DMS153 treated with DMSO at 0.1 percent for 48 hours (cell line): ENCODE data around the gene KHK.

Experiments used
- DNase-seq: peaks from one replicate; lab custom pipeline; 2025; ENCODE audit not compliant: unreplicated experiment; lab: John Stamatoyannopoulos, UW

Gene KHK

DNA sequence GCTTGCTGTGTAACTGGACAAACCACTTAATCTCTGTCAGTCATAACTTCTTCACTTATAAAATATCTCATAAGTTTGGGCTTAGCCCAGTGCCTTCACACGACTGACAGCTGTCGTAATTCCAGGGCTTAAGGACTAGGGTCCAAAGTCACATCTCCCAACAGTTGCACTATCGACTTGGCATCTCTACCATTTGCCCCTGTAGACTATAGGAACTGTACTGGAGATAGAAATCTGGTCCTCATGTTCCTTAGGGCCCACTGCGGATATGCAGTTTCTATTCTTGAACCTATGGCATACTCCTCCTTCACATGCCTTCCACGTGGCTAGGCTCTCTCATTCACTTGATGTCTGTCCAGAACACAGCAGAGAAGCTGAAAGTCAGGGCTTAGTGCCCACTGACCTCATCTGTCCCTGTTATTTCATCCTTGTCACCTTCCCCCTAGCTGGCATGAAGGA is 39.7 kb downstream of the KHK start:
- DNase-seq = no peak

DNA sequence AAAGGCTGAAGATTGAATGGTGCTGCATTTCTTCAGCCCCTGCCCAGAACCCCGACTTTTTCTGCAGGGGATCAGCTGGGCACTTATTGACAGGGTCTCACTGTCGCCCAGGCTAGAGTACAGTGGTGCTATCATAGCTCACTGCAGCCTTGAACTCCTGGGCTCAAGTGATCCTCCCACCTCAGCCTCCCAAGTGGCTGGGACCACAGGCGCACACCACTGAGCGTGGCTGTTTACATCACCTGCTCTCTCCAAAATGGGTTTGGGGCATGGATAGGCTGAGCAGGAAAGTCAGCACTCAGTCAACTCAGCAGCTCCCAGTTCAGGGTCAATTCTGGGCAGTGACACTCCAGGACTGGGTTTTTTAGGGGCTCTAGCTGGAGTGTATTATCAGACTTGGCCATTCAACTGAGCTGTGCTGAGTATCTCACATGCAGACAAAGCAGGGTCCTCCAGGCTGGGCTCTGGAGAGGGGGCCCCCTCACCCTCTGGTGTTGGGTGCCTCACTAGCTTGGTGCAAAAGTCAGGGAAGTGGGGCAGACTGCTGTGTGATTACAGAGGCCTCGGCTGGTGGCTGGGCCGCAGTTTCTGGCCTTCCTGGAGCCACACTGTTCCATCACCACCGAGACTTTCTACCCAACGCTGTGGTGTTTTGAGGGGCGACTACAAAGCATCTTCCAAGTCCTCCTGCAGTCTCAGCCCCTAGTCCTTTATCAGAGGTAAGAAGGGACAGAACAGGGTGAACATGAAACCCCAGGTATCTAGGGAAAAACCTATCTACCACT is 41.5 kb downstream of the KHK start:
- no peak for DNase-seq

DNA sequence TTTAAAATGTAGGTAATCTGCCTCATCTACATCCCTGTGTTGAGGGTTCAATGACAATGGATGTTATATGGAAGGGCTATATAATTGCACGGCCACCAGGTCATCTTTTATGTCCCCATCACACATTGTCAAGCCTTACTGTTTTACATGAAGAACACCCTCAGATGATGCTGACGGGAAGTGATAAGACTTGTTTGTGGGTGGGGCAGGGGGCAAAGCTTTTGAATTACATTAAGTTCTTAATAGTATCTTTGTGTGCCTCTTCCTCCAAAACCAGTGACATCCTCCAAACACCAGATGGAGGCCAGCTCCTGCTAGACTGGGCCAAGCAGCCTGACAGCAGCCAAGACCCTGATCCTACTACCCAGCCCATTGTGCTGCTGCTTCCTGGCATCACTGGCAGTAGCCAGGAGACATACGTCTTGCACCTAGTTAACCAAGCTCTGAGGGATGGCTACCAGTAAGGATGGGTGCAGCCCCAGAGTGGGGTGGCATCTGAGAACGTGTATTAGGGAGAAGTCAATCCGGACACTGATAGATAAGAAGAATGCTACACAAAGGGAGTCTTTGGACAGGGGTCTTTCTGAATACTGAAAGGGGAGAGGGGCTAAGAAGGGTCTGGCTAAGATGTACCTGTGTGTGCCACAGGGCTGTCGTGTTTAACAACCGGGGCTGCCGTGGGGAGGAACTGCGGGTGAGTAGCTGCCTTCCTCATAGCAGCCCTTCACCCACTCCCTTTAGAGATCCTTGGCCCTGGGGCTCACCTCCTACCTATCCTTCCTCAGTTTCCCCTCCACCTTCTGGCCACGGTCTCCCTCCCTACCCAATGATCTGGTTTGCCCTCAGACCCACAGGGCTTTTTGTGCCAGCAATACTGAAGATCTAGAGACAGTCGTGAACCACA is 42.3 kb downstream of the KHK start:
- no peak for DNase-seq

DNA sequence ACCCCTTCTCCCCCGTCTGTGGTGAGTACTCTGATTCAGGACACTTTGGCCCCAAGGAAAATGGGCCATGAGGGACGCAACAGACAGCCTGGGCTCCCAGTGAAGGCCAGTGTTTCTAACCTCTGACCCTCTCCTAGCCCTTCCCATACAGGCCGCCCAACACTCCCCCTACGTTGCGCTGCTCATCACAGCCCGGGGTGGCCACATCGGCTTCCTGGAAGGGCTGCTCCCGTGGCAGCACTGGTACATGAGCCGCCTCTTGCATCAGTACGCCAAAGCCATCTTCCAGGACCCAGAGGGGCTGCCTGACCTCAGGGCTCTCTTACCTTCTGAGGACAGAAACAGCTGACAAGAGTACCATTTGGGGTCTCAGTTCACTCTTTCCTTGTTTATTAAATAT is 43.8 kb downstream of the KHK start:
- no peak for DNase-seq

DNA sequence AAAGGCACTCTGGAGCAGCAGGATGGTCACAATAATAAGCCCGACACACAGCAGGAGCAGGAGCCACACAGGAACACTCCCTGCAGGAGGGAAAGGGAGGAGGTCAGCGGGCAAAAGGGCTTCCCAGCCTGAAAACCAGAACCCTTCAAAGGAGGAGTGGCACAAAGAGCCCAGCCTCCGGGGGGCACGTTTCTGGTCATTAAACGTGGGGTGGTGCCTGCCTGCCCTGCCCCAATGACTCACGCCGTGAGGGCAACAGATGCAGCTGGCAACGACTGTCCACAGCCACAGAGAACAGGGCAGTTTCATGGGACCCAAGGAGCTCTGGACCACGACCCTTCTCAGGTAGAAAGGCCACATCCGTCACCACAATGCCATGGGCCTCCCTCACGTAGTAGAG is 44.9 kb downstream of the KHK start:
- DNase-seq = no peak

DNA sequence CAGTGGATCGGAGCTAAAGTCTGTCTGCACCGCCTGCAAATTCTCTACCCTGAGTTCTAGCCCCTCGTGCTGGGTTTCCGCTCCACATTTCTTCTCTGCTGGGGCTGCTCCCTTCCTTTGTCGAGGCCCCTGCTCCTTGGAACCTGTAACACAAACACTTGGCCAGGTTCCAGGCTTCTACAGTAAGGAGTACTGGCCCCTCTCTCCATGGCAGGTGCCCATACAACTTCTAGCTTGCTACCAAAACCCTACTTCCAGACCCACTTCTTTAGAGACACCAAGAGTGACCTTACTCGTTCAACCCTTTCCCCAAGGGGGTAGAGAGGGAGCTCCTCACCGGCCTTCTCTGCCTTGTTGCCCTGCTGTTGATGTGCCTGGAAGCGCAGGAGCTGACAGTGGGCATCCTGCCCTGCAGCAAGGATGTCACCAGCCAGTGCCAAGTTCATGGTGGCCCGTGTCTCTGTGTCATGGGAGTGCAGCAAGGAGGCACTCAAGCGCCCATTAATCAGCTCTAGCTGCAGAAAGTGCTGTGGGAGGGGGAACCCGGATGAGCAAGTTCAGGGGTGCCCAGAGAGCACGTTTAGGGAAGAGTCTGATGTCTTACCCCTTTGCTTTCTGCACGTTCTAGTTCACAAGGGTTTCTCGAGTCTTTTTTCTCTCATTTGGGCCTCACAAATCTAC is 46.8 kb downstream of the KHK start:
- DNase-seq = no peak

DNA sequence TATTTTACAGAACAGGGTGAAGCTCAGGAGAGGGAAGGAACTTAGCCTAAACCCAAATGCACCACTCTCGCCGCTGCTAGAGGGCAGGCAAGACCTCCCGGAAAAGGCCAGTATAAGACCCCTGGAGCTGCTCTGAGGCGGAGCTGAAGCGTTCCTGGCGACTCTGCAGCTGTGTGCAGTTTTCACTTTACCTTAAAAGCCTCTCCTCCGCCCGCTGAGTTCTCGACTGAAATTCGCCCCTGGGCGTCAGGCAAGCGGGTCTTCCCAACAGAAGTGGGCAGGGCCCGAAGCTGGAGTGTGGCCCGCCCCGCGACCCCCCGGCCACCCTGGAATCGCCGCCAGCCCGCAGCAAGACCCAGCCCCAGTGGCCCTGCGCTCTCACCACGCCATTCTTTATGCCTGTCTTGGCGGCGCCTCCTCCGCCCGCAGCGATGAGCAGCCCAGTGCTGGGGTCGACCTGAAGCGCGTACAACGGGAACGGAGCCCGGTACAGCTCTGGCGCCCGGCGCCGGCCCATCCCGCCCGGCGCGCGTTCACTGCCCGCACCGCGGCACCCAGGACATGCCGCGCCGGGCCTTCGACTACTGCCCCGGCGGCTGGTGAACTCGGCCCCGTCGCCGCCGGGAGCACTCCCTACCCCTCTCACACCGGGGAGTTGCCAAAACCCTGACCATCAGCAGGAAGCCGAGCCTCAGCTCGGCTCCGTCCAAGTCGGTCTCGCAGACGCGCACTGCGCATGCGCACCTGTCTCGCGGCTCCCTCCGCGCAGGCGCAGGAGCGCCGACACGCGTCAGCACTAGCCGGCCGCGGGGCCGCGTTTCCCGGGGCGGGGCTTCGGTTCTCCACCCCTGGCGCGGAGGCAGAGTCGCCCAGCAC is 47.6 kb downstream of the KHK start, which contains the start of gene PREB:
PREB (minus strand) TSS at position 732 of the 876 bp plus-strand sequence; CDS start at position 517, 215 bp downstream.
- DNase-seq = peak; percentile 91

DNA sequence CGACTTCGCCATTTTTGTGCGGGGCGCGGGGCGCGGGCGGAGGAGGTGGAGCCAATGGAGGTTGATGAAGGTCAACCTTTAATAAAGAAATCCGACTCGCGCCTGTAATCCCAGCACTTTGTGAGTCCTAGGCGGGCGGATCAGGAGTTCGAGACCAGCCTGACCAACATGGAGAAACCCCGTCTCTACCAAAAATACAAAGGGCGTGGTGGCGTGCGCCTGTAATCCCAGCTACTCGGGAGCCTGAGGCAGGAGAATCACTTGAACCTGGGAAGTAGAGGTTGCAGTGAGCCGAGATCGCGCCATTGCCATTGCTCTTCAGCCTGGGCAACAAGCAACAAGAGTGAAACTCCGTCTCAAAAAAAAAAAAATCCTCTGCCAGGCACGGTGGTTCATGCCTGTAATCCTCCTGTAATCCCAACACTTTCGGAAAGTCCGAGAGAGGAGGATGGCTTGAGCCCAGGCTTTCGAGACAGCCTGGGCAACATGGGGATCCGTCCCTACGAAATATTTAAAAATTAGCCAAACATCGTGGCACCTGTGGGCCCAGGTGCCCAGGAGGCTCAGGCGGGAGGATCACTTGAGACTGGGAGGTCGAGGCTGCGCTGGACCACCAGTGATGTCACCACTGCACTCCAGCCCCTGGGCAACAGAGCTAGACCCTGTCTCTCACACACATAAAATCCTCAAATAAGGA is 48.4 kb downstream of the KHK start:
- no peak for DNase-seq

DNA sequence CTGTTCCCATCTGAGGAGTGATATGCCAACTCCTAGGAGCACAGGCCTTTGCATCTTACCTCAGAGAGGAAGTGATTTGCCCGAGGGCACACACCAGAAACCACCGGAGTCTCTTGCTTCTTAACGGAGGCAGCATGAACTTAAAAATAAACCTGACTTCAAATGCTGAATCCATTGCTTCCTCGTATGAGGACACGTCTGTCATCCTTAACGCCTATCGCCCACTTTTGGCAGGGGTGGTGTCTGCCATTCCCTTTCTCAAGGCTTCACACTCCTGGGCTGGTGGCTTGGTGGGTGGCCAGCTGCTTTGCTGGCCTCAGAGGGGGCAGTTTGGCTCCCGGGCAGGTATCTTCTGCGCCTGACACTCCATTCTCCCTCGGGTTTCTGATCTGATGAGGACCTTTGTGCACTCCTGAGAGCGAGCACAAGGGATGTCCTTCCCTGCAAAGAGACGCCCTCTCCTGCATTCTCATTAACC is 48.9 kb downstream of the KHK start:
- DNase-seq = no peak

DNA sequence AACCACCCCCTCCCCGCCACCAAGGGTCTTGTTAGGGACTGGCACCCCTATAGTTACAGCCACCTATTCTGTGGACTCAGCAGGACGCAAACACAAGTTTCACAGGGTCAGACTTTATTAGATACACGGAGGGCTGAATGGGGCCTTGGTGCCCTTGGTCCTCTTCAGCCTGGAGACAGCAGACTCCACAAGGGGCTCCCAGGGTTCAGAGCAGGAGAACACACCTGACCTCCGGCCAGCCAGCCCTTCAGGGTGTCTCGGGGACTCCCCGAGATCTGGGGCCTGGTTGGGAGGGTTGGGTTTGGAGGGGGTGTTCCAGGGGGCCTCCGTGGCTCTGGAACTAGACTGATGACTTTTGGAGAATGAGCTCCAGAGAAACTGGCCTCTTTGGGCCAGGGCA is 50.2 kb downstream of the KHK start:
- DNase-seq = no peak

DNA sequence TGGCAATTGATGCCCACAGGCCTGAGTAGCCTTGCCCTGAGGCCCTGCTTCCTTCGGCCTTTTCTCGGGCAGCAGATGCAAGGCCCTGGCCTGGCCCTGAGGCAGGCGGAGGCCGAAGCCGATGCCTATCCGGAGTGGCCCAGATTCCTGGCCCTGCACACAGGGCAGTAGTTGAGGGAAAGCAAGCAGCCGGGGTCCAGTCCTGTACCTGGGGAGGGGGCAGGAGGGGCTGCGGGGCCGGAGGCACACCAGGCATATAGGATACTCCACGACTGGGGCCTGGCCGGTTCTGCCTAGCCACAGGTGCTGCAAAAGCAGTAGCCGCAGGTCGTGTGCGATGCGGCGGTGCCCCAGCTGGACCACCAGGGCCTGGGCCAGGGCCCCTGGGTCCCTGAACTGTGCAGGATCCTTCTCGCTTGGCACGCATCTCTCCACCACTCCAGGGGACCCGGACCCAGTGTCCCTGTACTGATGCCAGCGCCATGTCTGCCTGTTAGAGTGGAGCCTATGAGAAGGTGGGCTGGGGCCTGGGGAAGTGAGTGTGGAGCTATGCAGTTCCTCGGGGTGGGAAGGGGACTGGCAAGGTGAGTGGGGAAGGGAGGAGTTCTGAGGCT is 50.9 kb downstream of the KHK start:
- DNase-seq = no peak

DNA sequence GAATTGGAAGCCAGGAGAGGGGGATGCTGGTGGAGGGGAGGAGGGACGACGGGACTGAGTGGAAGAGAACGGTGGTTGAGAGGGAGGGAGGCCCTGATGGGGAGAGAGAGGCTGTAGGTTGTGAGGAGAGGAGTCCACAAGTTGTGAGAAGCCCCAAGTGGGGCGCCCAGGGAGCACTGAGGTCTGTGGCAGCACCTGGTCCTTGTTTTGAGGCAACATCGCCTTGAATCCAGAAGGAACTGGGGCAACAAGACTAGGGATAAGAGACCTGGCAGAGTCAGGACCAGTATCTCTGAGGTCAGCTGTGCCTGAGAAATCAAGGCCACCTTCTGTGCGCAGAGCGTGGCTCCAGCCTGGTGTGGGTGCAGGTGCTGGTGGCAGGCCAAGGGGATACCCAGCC is 51.5 kb downstream of the KHK start:
- no peak for DNase-seq

DNA sequence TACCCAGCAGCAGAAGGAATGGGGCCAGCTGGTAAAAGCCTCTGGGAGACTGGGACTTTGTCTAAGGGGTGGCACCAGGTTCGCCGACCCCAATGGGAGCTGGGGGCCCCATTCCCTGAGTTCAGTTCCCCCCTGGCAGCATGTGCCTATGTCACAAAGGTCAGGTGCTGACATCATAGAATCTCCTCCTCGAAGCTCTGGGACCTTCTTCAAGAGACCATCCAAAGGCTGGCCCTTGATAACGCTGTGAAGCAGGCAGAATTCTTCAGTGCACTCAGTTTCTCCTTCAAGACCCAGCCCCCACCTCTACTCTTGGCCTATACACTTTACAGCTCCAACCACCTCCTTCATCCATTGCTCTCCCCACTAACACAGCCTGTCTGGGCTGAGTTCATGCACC is 52.7 kb downstream of the KHK start, which contains the start of gene PRR30:
PRR30 (minus strand) TSS at position 101 of the 400 bp plus-strand sequence. CDS start 1,081 bp downstream, outside the sequence.
- DNase-seq = no peak

DNA sequence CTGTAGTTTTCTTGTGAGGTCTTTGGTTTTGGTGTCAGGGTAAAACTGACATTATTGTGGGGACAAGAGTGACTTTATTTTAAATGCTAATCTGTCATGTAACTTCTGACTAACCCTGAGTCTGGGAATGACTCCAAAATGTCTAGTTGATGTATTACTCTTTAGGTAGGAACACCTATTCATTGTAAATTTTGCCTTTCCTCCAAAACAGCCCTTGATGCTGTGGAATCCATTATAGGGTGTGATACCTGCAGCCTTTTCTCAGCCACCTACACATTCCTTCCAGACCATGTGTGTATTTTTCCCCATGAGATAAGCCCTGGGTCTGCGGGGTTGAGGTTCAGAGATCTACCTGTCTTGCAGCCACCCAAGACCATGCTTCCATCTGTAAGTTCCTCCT is 56.7 kb downstream of the KHK start:
- no peak for DNase-seq

DNA sequence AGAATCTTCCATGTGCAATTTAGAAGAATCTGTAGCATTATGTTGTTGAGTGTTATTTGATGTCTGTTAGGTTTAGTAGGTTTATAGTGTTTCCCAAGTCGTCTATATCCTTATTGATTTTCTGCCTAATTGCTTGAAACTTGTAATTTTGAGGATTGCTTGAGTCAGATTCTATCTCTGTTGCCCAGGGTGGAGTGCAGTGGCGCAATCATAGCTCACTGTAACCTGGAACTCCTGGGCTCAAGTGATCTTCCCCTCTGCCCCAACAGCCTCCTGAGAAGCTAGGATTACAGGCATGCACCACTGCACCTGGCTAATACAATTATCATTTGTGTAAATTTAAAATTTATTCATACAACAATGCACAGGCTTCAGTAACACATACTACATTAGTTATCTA is 59.1 kb downstream of the KHK start:
- DNase-seq = no peak

DNA sequence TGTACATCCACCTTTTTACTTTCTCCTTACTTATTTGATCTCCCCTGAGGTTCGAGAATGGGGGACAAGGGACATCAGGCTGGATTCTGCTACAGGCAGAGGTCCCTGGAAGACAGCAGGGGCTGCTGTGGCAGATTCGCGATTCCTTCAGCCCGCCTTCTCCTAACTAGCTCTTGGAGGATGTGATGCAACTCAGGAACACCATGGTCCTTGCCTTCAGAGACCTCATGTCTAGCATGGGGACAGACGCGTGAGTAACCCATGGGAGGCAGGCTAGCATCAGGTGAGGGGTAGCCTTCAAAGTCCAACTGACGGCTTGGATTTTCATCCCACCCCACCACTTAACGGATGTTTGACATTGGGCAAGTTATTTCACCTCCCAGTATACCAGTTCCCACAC is 61.4 kb downstream of the KHK start:
- no peak for DNase-seq

DNA sequence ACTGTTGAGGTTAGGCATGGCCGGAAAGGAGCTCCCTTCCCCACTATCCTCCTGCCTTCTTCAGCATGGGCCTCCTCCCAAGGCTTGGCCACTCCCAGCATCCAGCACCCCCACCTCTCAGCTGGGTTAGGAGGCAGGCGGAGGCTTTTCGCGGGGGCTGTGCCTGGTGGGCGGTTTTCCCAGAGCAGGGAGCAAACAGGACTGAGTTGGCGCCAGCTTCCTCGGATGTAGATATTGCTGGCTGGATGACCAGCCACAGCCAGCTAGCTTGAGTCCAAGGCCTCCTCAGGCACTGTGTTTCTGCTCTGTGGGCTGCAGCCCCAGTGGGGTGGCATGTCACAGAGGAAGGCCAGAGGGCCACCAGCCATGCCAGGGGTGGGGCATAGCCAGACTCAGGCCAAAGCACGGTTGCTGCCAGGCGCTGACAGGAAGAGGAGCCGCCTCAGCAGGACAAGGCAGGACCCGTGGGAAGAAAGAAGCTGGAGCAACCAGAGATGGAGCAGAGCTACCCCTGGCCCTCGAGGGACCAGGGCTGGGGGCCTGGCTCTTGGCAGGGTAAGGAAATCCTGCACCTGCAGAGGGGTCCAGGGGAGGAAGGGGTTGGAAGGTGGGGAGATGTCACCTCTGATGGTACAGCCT is 62.3 kb downstream of the KHK start, which contains the start of gene TCF23:
TCF23 (plus strand) TSS at position 204 of the 639 bp plus-strand sequence; CDS start at position 334, 130 bp downstream.
- no peak for DNase-seq

DNA sequence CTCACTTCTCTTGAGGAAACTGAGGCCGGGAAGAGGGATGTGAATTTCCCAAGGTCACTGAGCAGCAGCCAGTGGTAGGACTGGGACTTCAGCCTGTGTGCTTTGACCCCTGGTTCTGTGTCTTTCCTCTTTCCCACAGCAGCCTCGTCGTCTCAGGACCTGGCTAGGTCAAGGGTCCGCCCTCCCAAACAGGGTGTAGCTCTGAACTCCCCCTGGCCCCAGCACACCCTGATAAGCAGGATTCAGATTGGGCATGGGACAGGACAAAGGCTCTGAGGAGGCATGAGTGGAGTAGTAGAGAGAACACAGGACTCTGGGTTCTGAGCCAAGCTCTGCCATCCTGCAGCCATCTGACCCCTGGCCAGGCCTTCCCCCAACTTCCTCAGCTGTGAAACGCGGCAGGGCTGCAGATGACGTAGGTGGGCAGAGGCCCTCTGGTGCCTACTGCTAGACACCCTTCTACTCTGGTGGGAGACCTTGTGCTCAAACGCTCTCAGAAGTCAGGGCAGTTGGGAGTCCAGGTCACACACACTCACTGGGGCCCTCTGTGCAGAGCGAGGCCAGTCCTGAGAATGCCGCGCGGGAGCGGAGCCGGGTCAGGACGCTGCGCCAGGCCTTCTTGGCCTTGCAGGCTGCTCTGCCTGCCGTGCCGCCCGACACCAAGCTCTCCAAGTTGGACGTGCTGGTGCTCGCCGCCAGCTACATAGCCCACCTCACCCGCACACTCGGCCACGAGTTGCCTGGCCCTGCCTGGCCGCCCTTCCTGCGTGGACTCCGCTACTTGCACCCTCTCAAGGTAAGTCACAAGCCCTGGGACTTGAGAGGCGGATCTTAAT is 63.2 kb downstream of the KHK start:
- no peak for DNase-seq
